K562 (cell line): ENCODE measurements around the gene MYLK2. TPM values are rescaled to one million over a fixed set of nuclear protein-coding genes. Genes with fewer than 3 reads are reported as not detected.

Experiments used
- ATAC-seq: fragments of 200-7000 bp; cut with Tn5 transposase; 3 replicates; pipeline ENCODE4 v1.9.1; 2020; ENCODE audit warnings: moderate library complexity
- BruUV-seq: library from RNA; stranded (reverse); fragments of 400-500 nt; replicated peaks from 2 replicates; lab custom pipeline; 2021; lab: Mats Ljungman, UMichigan
- CTCF ChIA-PET: fragments of 300-600 bp; formaldehyde crosslinking; extraction: SDS; loops from one replicate; lab custom pipeline; 2021; ENCODE audit warnings: low intra/inter-chr PET ratio; lab: Yijun Ruan, JAX
- POLR2A ChIA-PET: fragments of 300-600, 350-650 bp; sonication (Branson Sonifier 250); formaldehyde crosslinking; extraction: SDS; loops from one replicate; lab custom pipeline; 2021; ENCODE audit warnings: antibody characterized with exemption, inconsistent platforms; lab: Yijun Ruan, JAX
- DNase-seq, 4 experiments: peaks; one replicate each; pipeline versions ENCODE4 v3.0.0 to v3.0.0-alpha.2; 2011 to 2018; ENCODE audit warnings: low spot score in 3 of 4, mixed read lengths in 3 of 4; ENCODE audit errors: extremely low read depth in 1 of 4
- FAIRE-seq: peaks from 2 replicates; lab custom pipeline; 2011; peaks lifted over from hg19 to GRCh38; lab: Jason Lieb, UNC
- H2AFZ ChIP-seq: 2 replicates; pipeline ENCODE4 v1.6.0; 2011; ENCODE audit warnings: low read depth, low read length, control low read depth, inconsistent platforms
- H3K27ac ChIP-seq: fragments of 200-600 bp; 3 replicates; pipeline ENCODE4 v1.8.0; 2011; ENCODE audit warnings: low read depth, mild to moderate bottlenecking, control low read depth, inconsistent platforms, low read length, moderate library complexity, mixed read lengths; ENCODE audit errors: extremely low read depth
- H3K27me3 ChIP-seq, 2 experiments: fragments of 300-600 bp in 1 of 2; 2 replicates in 1 of 2; 3 replicates in 1 of 2; pipeline versions ENCODE4 v1.6.0 to v1.8.0; 2011; ENCODE audit warnings: inconsistent platforms in 2 of 2, low read length in 2 of 2, mild to moderate bottlenecking in 1 of 2, mixed read lengths in 1 of 2, moderate library complexity in 1 of 2; ENCODE audit not compliant: control insufficient read depth in 2 of 2, insufficient read depth in 2 of 2
- H3K36me3 ChIP-seq: fragments of 300-600 bp; 3 replicates; pipeline ENCODE4 v1.8.0; 2011; ENCODE audit warnings: mild to moderate bottlenecking, low read length, inconsistent platforms; ENCODE audit not compliant: control insufficient read depth, insufficient read depth
- H3K4me1 ChIP-seq, 2 experiments: fragments of 200-600 bp in 1 of 2; replicated peaks in 1 of 2; 2 replicates in 1 of 2; 3 replicates in 1 of 2; pipeline versions ENCODE4 v1.5.1 to v1.8.0; 2011; ENCODE audit warnings: inconsistent platforms in 2 of 2, low read length in 2 of 2, mild to moderate bottlenecking in 1 of 2, mixed read lengths in 1 of 2, moderate library complexity in 1 of 2; ENCODE audit not compliant: control insufficient read depth in 2 of 2, insufficient read depth in 2 of 2
- H3K4me2 ChIP-seq: 2 replicates; pipeline ENCODE4 v1.6.1; 2011; ENCODE audit warnings: low read length, control low read depth, inconsistent platforms, mixed read lengths; ENCODE audit not compliant: insufficient read depth
- H3K4me3 ChIP-seq: fragments of 200-600 bp; sonication (generic), shearing (Covaris generic); 2 replicates; pipeline ENCODE4 v1.5.1; 2016; ENCODE audit warnings: control low read depth, inconsistent platforms
- H3K79me2 ChIP-seq: fragments of 200-600 bp; 3 replicates; pipeline ENCODE4 v1.8.0; 2011; ENCODE audit warnings: low read length, inconsistent platforms; ENCODE audit not compliant: control insufficient read depth, insufficient read depth
- H3K9ac ChIP-seq, 2 experiments: 2 replicates each; pipeline versions ENCODE4 v1.6.0 to v1.6.1; 2011; ENCODE audit warnings: low read depth in 2 of 2, low read length in 2 of 2, control low read depth in 1 of 2, inconsistent platforms in 1 of 2, mild to moderate bottlenecking in 1 of 2, mixed read lengths in 1 of 2; ENCODE audit not compliant: insufficient read depth in 1 of 2
- H3K9me1 ChIP-seq: one replicate; pipeline ENCODE4 v1.6.0; 2011; ENCODE audit warnings: inconsistent platforms, mild to moderate bottlenecking, low read length, moderate library complexity; ENCODE audit not compliant: control insufficient read depth, insufficient read depth
- H3K9me3 ChIP-seq: replicated peaks from 2 replicates; pipeline ENCODE4 v1.5.1; 2011; ENCODE audit warnings: low read depth, low read length, inconsistent platforms; ENCODE audit not compliant: control insufficient read depth, insufficient read depth
- H4K20me1 ChIP-seq: replicated peaks from 2 replicates; pipeline ENCODE4 v1.6.1; 2011; ENCODE audit warnings: low read length, inconsistent platforms, mixed read lengths; ENCODE audit not compliant: control insufficient read depth, insufficient read depth
- BHLHE40 ChIP-seq: IDR thresholded peaks from 2 replicates; pipeline ENCODE4 v1.6.1; 2011; ENCODE audit warnings: low read length, improper control_type of control experiment
- CBFA2T2 ChIP-seq: fragments of 450-650 bp; conservative IDR thresholded peaks from 2 replicates; pipeline ENCODE4 v1.6.1; 2017; ENCODE audit warnings: mild to moderate bottlenecking
- CHCHD3 ChIP-seq: fragments of 250-450 bp; sonication (Bioruptor Pico); IDR thresholded peaks from 2 replicates; pipeline ENCODE4 v2.1.2; 2022; ENCODE audit warnings: mild to moderate bottlenecking
- CREBBP ChIP-seq: IDR thresholded peaks from one replicate; pipeline ENCODE4 v1.6.1; 2012; ENCODE audit warnings: low read depth, mild to moderate bottlenecking, control low read depth, inconsistent platforms, low read length
- HDAC2 ChIP-seq: fragments of 450-650 bp; IDR thresholded peaks from 2 replicates; pipeline ENCODE4 v1.6.1; 2016; ENCODE audit warnings: mild to moderate bottlenecking
- HNRNPK ChIP-seq: fragments of 200-400 bp; formaldehyde crosslinking; IDR thresholded peaks from one replicate; pipeline ENCODE4 v1.6.1; 2018; ENCODE audit warnings: mild to moderate bottlenecking, low read depth, low read length; ENCODE audit not compliant: poor library complexity, severe bottlenecking
- KDM2B ChIP-seq: fragments of 250-450 bp; sonication (Bioruptor Pico); IDR thresholded peaks from 2 replicates; pipeline ENCODE4 v1.8.0; 2021; ENCODE audit warnings: mild to moderate bottlenecking, moderate library complexity
- MEF2A ChIP-seq: IDR thresholded peaks from 2 replicates; pipeline ENCODE4 v1.6.1; 2011; ENCODE audit warnings: low read depth, mild to moderate bottlenecking, low read length, moderate library complexity; ENCODE audit not compliant: control insufficient read depth
- NCOA6 ChIP-seq: fragments of 450-650 bp; IDR thresholded peaks from 2 replicates; pipeline ENCODE4 v1.6.1; 2017; ENCODE audit warnings: mild to moderate bottlenecking
- RBM25 ChIP-seq: fragments of 200-400 bp; formaldehyde crosslinking; IDR thresholded peaks from 2 replicates; pipeline ENCODE4 v1.6.1; 2018; ENCODE audit warnings: low read length, low read depth, moderate library complexity; ENCODE audit not compliant: severe bottlenecking
- TRIM24 ChIP-seq, 2 experiments: fragments of 450-650 bp; IDR thresholded peaks; 2 replicates each; pipeline ENCODE4 v1.6.1; 2016
- ZBED1 ChIP-seq: IDR thresholded peaks from 2 replicates; pipeline ENCODE4 v1.6.1; 2014
- ZFP30 ChIP-seq: fragments of 250-450 bp; sonication (Bioruptor Pico); IDR thresholded peaks from 2 replicates; pipeline ENCODE4 v1.8.0; 2022; ENCODE audit warnings: moderate library complexity, mild to moderate bottlenecking, inconsistent platforms, borderline replicate concordance
- ZNF124 ChIP-seq: sonication (generic); formaldehyde crosslinking; IDR thresholded peaks from 2 replicates; pipeline ENCODE4 v1.8.1; 2022; ENCODE audit warnings: missing genetic modification reagents
- ZNF212 ChIP-seq: fragments of 450-650 bp; formaldehyde crosslinking; IDR thresholded peaks from 2 replicates; pipeline ENCODE4 v1.4.0; 2020; ENCODE audit warnings: mild to moderate bottlenecking
- WGBS: fragments of 100-300 bp; shearing (Covaris generic); methylation state at CpG from one replicate; pipeline ENCODE4 v1.1.6; 2016; ENCODE audit warnings: low coverage, mixed read lengths; ENCODE audit not compliant: insufficient coverage; ENCODE audit errors: missing lambda C conversion rate; 5-methylcytosine and 5-hydroxymethylcytosine counted together
- in situ Hi-C: fragments of 300-500 bp; cut with MboI; formaldehyde crosslinking; loops from 4 replicates; pipeline ENCODE4 v1.15.0; 2018; ENCODE audit warnings: inconsistent platforms, mixed read lengths
- intact Hi-C: fragments of 100-400 bp; cut with micrococcal nuclease; formaldehyde crosslinking; loops from 2 replicates; pipeline ENCODE4 v1.14.2; 2022
- polyA plus RNA-seq, 8 experiments: library from polyadenylated mRNA; depleted of rRNA in 4 of 8; stranded (reverse) in 5 of 8; unstranded in 3 of 8; fragments of >200 nt; fragmentation: Nextera tagmentation in 2 of 8; fragmentation: Illumina TruSeq in 1 of 8; extraction: Ambion mirVana in 2 of 8; extraction: Trizol in 1 of 8; gene quantifications; 2 replicates each; pipeline versions ENCODE4 v1.2.1 to v1.2.3, GENCODE V29; 2011 to 2014; ENCODE audit warnings: inconsistent platforms in 1 of 8, missing spikeins in 1 of 8
- total RNA-seq, 7 experiments: library from RNA; depleted of rRNA in 6 of 7; stranded (reverse); fragments of >200 nt in 6 of 7; fragmentation: Illumina TruSeq in 2 of 7; extraction: Trizol in 2 of 7; gene quantifications; 2 replicates each; pipeline versions ENCODE4 v1.2.1 to v1.2.3, GENCODE V29; 2011 to 2021; ENCODE audit warnings: low replicate concordance in 1 of 7
- TF ChIP-seq, protein P1 (sequence below): sonication (generic); formaldehyde crosslinking; IDR thresholded peaks from 2 replicates; pipeline ENCODE4 v1.9.0; 2022; ENCODE audit warnings: mild to moderate bottlenecking, missing genetic modification reagents
- TF ChIP-seq, protein P2 (sequence below): IDR thresholded peaks from 2 replicates; pipeline ENCODE4 v1.6.1; 2012; ENCODE audit warnings: low read depth, low read length, improper control_type of control experiment, borderline replicate concordance

The MYLK2 gene
- total and polyA plus RNA-seq, 9 of the 15 experiments (the other 6 are each of a cell fraction or from before 2014, with no cell fraction given): 0.07 to 0.53 (median 0.18) TPM; not detected in 2

DNA sequence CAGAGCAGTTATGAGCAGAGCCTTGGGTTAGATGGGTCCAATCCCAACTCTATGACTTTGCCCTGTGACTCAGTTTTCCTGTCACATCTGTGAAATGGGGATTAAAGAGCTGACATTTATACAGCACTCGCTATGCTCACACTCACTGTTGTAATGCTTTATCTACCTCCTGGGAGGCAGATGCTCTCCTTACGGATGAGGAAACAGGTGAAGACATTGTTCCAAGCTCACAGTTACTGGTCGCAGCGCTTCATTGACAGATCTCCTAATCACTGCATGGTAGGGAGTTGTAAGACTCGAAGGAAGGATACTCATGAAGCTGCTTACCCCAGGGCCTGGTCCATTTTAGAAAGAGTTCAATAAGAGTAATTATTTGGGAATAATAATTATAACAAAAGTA is 2.9 kb upstream of the MYLK2 start:
- ATAC-seq: no peak
- H3K4me1 ChIP-seq: peaks cover 11 to 16% of the 10 kb centered on the region in 2 experiments
- H3K79me2 ChIP-seq: no peaks in the 10 kb centered on the region
- H3K4me3 ChIP-seq: no peak overlapping the region
- H3K9me1 ChIP-seq: peaks cover 5% of the 10 kb centered on the region
- H3K27me3 ChIP-seq: no peaks in the 10 kb centered on the region
- CTCF ChIA-PET: no interaction called here
- no TSS peak for BruUV-seq
- H2AFZ ChIP-seq: no peak overlapping the region
- no peaks in the 10 kb centered on the region for H3K9me3 ChIP-seq
- H3K36me3 ChIP-seq: no peaks in the 10 kb centered on the region
- FAIRE-seq: no peak
- no peak overlapping the region for H3K4me2 ChIP-seq
- 52% methylated on average over 5 of the region's 5 CpGs for WGBS
- DNase-seq: no peak
- no peak for TF ChIP-seq TRIM24 (IDR thresholded peaks at IDR 0.05)
- TF ChIP-seq RBM25: peak; percentile 30
- TF ChIP-seq, all 486 proteins: peak for 1
- in situ Hi-C loops: no loop called here
- peaks cover 8% of the 10 kb centered on the region for H4K20me1 ChIP-seq
- POLR2A ChIA-PET: interaction anchor here (0.7 to 1.0 kb wide), 2 partner anchors 15 to 75 kb away, joined by 3 read pairs; no protein-coding TSS in a partner anchor
- intact Hi-C loops: no loop called here
- no peak overlapping the region for H3K9ac ChIP-seq
- no peak overlapping the region for H3K27ac ChIP-seq

DNA sequence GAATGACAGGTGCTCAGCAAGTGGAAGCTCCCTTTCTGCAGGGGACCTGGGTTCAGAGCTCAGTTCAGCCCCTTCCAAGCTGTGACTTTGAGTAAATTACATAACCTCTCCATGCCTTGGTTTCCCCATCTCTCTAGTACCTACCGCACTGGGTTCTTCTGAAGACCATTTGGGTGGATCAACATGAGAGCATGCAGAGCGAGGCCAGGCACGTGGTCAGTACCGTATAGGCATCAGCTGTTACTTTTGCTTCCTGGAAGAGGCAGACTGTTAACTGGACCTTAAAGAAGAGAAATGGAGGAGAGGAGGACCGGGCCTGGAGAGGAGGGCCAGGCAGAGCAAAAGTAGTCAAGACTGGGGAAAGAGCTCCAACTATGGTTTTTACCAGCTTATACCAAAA is 1.7 kb upstream of the MYLK2 start:
- POLR2A ChIA-PET: interaction anchor here (0.6 to 2.1 kb wide), 4 partner anchors 9 to 234 kb away, joined by 3 to 9 read pairs (median 4); no protein-coding TSS in a partner anchor
- TF ChIP-seq NCOA6 (no peak), ZNF212 (CRISPR knock-in tag) (no peak), ZNF124 (CRISPR knock-in tag) (no peak), HDAC2 (no peak), CREBBP (no peak), BHLHE40 (no peak), ZBED1 (no peak), ZFP30 (CRISPR knock-in tag) (no peak), MEF2A (no peak), CHCHD3 (CRISPR knock-in tag) (no peak), HNRNPK (no peak), KDM2B (CRISPR knock-in tag) (no peak), CBFA2T2 (no peak)
- TF ChIP-seq, protein P1, sequence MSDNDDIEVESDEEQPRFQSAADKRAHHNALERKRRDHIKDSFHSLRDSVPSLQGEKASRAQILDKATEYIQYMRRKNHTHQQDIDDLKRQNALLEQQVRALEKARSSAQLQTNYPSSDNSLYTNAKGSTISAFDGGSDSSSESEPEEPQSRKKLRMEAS (CRISPR knock-in tag): 0 out of 2 replicates have a peak, but pooled peaks have one; percentile 23
- TF ChIP-seq, protein P2, sequence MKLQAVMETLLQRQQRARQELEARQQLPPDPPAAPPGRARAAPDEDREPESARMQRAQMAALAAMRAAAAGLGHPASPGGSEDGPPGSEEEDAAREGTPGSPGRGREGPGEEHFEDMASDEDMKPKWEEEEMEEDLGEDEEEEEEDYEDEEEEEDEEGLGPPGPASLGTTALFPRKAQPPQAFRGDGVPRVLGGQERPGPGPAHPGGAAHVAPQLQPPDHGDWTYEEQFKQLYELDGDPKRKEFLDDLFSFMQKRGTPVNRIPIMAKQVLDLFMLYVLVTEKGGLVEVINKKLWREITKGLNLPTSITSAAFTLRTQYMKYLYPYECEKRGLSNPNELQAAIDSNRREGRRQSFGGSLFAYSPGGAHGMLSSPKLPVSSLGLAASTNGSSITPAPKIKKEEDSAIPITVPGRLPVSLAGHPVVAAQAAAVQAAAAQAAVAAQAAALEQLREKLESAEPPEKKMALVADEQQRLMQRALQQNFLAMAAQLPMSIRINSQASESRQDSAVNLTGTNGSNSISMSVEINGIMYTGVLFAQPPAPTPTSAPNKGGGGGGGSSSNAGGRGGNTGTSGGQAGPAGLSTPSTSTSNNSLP: no peak

More for the DNA sequence above, 1.7 kb upstream of the MYLK2 start:
- Histone ChIP-seq H4K20me1 (peaks cover 5% of the 10 kb centered on the region), H3K4me1 (peaks cover 5% of the 10 kb centered on the region in 2 experiments), H3K9me3 (no peaks in the 10 kb centered on the region), H3K27me3 (no peaks in the 10 kb centered on the region), H3K4me3 (no peak overlapping the region), H3K9me1 (peaks cover under 1% of the 10 kb centered on the region), H3K4me2 (no peak overlapping the region), H3K36me3 (no peaks in the 10 kb centered on the region), H2AFZ (no peak overlapping the region), H3K27ac (no peak overlapping the region), H3K9ac (no peak overlapping the region), H3K79me2 (no peaks in the 10 kb centered on the region)
- no peak for FAIRE-seq
- intact Hi-C loops: no loop called here
- CTCF ChIA-PET: interaction anchor here (0.6 kb wide), 1 partner anchor 274 kb away, joined by 3 read pairs; no protein-coding TSS in a partner anchor
- no peak for ATAC-seq
- no peak for DNase-seq
- WGBS: 30% methylated on average over 5 of the region's 5 CpGs
- in situ Hi-C loops: no loop called here
- BruUV-seq: no TSS peak
